HG03064 (cell line): Measurements from ENCODE around the gene ZNF512B.
"Not testable (repeated sequence)": the region's sequence is repeated elsewhere in the genome, so short reads cannot be mapped to it uniquely, and the experiment has no call there.

Experiments used
- ATAC-seq: cut with Tn5 transposase; IDR thresholded peaks from one replicate; pipeline ENCODE4 v1.9.1; 2021; ENCODE audit warnings: low read depth; ENCODE audit not compliant: unreplicated experiment

ZNF512B gene

DNA sequence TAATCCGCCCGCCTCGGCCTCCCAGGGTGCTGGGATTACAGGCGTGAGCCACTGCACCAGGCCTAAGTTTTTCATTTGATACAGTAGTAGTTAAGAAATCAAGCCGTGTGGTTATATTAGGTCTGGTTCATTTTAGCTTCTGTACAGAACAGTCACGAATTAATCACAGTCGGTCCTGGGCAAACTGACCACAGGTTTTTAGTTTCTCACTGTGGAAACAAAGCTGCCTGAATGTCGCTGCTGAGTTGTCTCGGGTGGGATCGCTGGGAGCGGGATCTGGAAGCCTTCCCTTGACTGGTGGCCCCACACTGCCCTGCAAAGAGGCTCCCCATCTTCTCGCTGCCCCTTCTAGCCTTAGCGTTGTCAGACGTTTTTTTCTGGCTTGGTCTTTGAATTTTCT is 32.1 kb downstream of the ZNF512B start:
- no peak for ATAC-seq

DNA sequence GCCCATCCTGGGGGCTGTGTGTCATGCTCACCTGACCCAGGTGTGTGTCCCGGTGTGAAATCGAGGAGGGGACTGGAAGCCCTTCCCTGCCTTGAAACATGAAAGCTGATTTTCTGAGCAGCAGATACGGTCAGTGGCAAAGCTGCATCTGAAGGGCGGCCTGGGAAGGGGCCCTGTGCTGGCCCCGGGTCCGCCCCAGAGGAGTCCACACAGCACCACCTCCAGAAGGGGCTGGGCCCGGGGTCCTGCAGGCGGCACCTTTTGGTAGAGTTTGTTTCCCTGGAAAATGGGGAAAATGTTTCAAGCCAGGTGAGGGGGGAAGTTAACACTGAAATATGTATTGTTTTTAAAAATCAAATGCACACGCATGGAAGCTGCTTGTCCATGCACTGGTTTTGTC is 34.3 kb downstream of the ZNF512B start:
- no peak for ATAC-seq

DNA sequence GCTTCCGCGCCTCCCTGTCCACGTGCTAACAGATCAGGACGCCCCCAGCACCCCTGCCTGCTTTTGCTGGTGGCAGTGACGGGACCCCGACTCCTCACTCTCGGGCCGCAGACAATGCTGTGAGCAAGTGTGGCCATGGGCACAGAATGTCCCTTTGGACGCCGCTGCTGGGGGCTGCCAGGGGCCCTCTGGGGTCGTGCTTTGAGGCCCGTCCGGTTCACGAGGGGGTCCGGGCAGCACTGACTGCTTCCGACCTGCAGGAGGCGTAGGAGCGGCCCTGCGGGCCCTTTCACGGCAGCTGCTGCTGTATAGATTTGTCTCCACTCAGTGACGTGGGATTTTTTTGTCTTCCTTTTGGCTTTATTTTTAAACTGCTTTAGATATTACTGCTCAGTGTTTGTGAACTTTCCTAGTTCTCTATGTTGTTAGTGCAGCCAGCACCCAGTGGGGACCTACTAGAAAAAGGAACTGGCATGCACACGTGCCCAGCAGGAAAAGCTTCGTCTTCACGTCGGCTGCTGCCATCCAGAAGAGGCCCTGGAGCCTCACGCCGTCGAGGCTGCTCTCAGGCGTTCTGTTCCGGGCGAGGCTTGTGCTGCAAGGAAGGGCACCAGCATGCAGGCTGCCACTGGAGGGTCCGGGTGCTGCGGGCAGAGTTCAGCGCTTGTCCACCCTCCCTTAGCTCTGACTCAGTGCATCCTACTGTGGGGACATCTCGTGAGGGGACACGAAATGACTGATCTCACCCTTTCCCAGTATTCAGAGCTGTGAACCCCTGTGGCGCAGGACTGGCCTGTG is 35.3 kb downstream of the ZNF512B start:
- ATAC-seq = no peak

DNA sequence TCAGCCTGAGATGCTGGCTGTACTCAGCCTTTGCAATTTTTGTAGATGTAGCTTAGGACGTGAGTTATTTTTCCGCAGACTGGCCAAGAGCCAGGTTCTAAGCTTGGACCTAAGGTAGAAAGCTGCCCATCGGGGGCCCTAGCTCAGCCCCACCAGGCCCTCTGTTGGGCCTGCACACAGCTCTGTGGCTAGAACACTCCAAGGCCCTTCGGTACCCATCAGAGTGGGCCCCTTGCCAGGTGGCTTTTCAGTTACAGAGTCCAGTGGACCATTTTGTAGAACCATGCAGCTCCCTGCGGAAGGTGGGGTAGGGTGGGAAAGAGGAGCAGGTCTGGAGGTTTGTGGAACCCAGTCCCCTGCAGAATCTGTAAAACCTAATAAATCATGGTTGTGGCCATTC is 36.1 kb downstream of the ZNF512B start:
- no peak for ATAC-seq

DNA sequence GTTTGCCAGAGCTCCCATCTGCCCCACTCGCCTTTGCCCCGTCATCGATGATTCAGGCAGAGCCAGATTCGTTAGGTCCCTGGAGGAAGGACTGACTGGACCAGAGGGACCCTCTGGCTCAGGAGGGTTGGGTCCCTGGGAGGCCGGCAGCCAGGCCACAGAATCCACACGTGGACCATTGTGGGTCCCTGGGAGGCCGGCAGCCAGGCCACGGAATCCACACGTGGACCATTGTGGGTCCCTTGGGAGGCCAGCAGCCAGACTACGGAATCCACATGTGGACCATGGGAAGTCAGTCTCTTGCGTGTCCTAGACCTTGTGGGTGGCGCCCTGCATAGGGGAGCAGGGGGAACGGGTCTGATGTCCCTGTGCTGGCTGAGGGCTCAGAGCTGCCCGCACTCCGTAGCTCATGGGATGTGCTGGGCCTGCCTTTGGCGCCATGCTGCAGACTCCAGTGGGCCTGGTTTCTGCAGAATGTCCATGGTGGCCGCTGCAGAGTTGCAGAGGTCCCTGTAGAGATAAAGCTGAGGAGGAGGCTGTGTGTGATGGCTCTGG is 37.0 kb downstream of the ZNF512B start:
- ATAC-seq = no peak

DNA sequence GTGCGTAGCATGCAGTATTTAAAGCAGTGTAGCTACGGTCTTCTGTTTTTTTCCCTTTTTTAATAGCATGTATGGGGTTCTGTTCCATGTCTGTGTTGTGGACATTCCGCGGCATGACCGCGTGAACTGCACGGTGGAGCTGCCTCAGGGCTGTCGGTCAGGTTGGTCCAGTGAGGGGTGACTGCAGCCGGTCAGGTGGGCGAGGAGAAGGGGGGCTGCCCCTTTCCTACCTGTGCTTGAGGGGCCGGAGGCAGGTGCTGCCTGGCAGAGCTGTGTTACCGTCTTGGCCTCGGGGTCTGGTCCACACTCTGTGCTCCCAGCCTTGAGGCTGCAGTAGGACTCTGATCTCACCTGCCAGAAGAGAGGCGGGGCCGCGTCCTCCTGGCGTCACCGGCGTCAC is 38.0 kb downstream of the ZNF512B start:
- ATAC-seq = no peak

DNA sequence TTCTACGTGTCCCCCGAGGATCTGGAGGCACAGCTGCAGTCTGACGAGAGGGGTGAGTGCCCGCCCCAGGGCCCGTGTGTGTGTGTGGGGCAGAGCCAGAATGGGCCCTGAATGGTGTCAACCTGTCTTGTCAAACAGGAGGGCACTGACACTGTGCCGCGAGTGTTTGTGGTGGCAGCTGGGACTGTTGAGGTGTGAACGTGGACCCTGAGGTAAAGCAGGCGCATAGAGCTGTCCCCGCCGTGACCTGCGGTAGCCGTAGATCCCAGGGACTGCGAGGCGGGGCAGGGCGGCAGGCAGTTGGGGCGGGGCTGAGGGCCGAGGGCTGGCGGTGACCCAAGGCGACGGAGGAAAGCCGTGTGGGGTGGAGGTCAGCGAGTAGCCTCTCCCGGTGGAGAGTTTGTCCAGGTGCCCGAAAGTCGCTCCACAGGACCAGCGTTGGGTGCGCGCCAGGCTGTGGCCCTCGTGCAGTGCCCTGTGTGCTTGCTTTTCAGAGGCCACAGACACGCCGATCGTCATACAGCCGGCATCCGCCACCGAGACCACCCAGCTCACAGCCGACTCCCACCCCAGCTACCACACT is 38.7 kb downstream of the ZNF512B start:
- ATAC-seq = no peak

DNA sequence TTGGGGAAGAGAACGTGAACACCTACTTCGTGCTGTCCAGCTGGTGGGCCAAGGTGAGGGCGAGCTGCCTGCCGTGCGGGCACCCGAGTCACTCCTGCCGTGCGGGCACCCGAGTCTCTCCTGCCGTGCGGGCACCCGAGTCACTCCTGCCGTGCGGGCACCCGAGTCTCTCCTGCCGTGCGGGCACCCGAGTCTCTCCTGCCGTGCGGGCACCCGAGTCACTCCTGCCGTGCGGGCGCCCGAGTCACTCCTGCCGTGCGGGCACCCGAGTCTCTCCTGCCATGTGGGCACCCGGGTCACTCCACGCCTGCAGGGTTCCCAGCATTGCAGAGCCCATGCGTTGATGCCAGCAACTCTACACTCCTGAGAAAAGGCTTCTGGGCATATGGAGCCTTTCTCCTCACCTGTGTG is 40.3 kb downstream of the ZNF512B start:
- ATAC-seq = not testable (repeated sequence)

DNA sequence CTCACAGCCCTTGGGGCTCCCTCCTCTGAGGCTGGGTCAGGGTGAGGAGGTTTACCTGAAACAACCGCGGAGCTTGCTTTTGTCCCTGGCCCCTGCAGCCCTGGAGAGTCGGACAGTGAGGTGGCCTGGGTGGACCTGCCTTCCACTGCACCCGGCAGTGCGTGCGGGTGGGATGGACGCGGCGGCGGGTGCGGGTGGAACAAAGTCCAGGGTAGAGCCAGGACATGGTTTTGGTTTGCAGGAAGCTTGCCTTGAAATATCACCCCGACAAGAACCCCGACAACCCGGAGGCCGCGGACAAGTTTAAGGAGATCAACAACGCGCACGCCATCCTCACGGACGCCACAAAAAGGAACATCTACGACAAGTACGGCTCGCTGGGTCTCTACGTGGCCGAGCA is 40.7 kb downstream of the ZNF512B start:
- ATAC-seq = no peak

DNA sequence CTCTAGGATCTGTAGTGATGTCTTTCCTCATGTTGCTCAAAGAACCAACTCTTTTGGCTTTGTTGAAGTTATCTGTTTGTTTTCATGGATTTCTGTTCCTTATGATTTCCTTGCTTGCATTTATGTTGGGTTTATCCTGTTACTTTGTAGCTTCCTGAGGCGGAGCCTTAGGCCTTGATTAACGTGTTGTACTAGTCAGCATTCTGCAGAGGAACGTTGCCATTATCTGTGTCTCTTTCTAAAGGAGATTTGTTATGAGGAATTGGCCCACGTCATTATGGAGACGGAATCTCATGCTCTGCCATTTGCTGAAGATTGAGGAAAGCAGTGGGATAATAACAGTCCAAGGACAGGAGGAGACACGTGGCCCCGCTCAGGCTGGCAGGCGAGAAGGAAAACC is 43.4 kb downstream of the ZNF512B start:
- ATAC-seq = no peak

DNA sequence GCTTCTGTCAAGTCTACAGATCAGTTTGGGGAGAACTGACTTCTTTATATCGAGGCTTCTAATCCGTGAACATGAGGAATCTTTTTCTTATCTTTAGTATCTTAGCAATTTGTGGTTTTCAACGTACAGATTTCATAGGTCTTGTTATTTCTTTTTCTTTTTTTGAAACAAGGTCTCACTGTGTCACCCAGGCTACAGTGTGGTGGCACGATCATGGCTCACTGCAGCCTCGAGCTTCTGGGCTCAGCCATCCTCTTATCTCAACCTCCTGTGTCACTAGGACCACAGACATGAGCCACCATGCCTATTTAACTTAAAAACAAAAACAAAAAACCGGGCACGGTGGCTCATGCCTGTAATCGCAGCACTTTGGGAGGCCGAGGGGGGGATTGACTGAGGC is 45.5 kb downstream of the ZNF512B start:
- ATAC-seq = no peak

DNA sequence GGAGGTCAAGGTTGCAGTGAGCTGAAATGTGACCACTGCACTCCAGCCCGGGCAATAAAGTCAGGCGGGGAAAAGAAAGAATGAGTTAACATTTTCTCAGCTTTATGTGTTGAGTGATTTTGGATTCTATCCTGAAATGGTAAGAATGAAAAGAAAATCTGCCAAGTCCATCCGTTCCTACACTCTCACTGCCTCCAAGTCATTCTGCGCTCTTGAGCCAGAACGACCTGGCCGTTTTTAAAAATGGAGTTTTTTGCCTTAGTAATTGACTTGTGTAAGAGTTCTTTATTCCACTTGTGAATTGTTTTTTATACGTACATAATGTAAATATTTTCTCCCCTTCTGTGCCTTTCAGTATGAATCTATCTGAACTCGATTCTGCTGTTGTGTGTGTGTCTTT is 46.1 kb downstream of the ZNF512B start:
- ATAC-seq = no peak

DNA sequence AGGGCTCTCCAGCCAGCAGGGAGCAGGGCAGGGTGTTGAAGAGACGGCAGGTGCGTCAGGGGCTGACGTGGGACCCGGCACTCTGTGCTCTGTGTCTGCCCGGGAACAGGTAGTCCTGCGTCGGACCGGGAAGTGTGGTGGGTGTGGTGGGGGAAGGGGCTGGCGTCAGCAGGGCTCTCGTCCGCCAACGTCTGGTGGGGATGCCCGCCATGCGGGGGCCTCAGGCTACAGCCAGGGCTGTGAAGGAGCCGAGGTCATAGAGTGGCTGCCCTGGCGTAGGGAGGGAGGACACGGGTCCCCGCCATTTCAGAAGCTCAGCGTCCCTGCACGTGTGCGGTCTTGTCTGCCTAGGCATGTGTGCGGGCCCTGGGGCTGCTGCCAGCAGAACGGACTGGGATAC is 49.5 kb downstream of the ZNF512B start:
- no peak for ATAC-seq

DNA sequence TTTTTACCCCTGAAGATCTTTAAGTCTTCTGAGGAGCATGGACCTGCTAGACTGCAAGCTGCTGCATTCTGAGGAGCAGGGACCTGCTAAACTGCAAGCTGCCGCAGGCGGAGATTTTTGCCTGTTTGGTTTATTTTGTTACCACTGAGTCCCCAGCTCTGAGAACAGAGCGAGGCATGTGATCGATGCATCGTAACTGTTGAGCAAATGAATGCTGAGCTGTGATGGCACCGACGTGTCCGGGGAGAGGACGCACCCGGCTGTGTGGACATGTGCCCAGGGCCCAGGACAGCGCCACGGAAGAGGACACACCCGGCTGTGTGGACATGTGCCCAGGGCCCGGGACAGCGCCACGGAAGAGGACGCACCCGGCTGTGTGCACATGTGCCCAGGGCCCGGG is 50.6 kb downstream of the ZNF512B start:
- ATAC-seq = no peak

DNA sequence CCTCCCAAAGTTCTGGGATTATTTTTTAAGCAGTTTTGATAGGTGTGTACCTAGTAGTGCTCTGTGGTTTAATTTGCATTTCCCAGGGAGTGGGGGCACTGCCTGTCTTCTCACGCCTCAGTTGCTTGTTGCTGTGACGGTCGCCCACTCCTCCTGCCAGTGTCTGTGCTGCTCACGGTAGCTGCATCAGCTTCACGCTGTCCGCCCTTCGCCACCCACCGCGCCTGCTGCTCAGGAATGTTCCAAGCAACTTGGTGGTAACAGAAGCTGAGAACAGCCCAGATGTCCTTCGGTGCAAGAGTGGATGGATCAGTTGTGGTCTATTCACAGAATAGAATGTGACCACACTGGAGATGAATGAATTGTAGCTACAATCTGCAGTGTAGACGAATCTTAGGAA is 51.9 kb downstream of the ZNF512B start:
- no peak for ATAC-seq

DNA sequence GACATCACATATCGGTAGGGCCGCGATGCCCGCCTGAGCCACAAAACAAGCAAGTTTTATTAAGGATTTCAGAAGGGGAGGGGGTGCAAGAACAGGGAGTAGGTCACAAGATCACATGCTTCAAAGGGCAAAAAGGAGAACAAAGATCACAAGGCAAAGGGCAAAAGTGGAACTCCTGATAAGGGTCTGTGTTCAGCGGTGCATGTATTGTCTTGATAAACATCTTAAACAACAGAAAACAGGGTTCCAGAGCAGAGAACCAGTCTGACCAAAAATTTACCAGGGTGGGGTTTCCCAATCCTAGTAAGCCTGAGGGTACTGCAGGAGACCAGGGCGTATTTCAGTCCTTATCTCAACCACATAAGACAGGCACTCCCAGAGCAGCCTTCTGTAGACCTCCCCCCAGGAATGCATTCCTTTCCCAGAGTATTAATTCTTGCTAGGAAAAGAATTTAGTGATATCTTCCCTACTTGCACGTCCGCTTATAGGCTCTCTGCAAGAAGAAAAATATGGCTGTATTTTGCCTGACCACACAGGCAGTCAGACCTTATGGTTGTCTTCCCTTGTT is 53.3 kb downstream of the ZNF512B start:
- ATAC-seq = not testable (repeated sequence)

DNA sequence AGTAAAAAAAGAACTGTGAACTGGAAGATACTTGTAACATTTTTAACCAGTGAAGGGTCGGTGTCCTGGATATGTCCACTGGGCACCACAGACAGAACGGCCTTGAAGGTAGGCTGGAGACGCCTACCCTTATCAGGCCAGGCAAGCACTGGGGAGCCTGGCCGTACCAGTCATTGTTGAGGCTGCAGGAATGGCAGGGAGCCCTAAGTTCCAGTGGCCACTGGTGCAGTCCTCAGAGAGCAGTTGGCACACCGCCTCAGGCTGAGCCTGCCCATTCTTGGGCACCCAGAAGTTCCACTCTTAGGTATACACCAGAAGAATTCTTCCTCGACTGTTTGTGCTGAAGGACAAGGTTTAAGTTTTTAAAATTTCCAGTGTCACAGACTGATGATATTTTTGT is 54.3 kb downstream of the ZNF512B start:
- ATAC-seq = no peak

DNA sequence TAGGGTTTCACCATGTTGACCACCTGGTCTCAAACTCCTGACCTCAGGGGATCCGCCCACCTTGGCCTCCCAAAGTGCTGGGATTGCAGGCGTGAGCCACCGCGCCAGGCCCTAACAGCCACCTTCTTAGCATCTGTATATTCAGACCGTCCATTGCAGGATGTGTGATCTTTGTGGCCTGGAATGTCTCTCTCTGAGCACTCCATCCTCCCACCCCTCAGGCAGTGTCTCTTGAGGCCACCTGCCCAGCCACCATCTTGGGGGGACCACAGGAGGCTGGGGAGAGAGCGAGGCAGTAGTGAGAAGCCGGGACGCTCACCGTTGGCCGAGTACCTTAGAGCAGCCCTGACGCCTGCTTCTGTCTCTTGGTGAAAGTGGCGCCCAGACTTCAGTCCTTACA is 56.0 kb downstream of the ZNF512B start:
- no peak for ATAC-seq

DNA sequence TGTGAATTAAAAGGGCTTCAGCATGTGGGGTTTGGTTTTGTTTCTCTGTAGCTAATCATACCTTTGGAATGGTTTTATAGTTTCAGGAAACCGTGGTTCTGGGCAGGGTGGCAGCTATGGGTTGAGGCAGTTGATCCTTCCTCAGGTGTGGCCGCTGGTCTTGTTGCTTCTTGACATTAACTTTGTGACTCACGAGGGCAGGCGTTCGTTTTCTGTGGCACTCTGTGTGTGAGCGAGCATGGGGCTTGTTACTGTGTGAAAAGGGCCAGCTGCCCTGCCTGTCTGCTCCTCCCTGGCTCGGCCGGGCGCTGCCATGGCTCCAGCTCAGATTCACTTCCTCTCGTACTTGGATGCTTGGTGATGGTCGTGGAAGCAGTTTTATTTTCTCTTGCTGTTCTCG is 58.6 kb downstream of the ZNF512B start:
- ATAC-seq = no peak

DNA sequence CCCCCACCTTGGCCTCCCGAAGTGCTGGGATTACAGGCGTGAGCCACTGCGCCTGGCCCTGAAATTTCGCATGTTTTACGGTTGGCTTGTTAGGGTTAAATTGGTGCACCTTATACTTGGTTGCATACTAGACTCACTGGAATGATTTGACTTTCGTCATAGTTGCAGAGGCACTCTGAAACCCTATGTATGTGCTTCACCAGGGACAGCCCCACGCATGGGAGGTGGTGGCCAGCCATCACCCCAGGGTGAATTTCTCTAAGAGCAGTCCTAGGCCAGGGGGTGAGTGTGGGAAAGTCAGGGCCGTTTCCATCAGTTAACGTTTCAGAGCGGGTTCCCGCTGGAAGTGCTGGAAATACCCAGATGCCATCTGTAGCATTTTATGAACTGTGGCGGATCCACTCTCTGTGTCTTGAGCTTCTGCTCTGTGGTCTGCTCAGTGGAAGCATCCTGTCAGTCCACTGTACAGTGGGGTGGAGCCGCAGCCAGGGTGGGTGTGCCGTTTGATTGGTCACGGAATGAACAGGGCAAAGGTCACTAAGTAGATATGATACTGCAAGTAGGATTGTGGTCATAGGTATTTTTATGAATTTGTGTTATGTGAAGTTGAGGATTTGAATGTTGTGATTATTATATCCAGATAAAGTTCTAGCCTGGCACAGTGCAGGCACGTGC is 61.6 kb downstream of the ZNF512B start:
- no peak for ATAC-seq
